Left lobe of liver (tissue), 2 donors: Measurements from ENCODE around the gene MRPL28. TPM values are rescaled to one million over a fixed set of nuclear protein-coding genes. Genes with fewer than 3 reads are reported as not detected.
"Not testable (repeated sequence)": the region's sequence is repeated elsewhere in the genome, so short reads cannot be mapped to it uniquely, and the experiment has no call there.

Experiments
- ATAC-seq: fragments of 200-7000 bp; cut with Tn5 transposase; one replicate; pipeline ENCODE4 v1.9.1; 2020; ENCODE audit warnings: mild to moderate bottlenecking, moderate library complexity
- DNase-seq: peaks from one replicate; pipeline ENCODE4 v3.0.0-alpha.2; 2020; ENCODE audit warnings: low spot score
- total RNA-seq: library from RNA; stranded (reverse); gene quantifications from one replicate; pipeline ENCODE4 v1.2.1, GENCODE V29; 2021
- donor health status: DM: no; HTN: no; CAD: no; lungs with moderate emphysema.
- donor health status: DM: no; HTN: yes; CAD: no.

MRPL28 gene
- total RNA-seq, 1 donor from 2014 or later: 36.1 TPM

GRCh38 chr16:375212-375611 is 4.9 kb upstream of the MRPL28 start:
- DNase-seq: no peak

GRCh38 chr16:374616-374926 is 4.2 kb upstream of the MRPL28 start:
- ATAC-seq: no peak

More at GRCh38 chr16:375212-375611, 4.9 kb upstream of the MRPL28 start:
- ATAC-seq: no peak

GRCh38 chr16:373848-374615 is 3.7 kb upstream of the MRPL28 start:
- no peak for DNase-seq
- ATAC-seq: no peak

More at GRCh38 chr16:374616-374926, 4.2 kb upstream of the MRPL28 start:
- no peak for DNase-seq

DNA sequence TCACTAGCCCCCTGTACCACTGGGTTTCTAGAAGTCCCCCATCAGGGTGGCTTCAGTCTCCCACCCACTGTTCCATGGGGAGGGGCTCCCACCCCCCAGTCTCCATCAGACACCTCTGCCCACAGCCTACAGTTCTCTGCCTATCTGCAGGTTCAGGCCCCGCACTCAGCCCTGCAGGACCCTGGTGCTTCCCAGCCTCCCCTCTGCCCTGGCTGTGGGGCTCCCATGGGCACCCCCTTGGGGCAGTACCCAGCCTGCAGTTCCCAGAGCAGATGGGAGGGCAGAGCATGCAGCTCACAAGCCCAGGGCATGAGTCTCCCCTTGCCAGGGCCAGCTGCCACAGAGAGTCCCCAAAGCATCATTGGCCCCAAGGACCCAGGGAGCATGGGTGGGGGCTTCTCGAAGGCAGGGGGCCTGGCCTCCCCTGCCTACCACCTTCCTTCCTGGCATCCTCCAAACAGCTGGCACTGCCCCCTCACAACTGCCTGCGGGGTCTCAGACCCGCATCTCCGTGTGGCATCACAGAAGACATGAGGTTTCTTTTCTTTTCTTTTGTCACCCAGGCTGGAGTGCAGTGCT is 2.8 kb upstream of the MRPL28 start:
- ATAC-seq (no peak), DNase-seq (no peak)

GRCh38 chr16:372302-372983 is 2.1 kb upstream of the MRPL28 start:
- DNase-seq: no peak
- no peak for ATAC-seq

- ATAC-seq: no peak
- no peak for DNase-seq
These were observed 1.4 kb upstream of the MRPL28 start for GRCh38 chr16:371515-372301.

DNA sequence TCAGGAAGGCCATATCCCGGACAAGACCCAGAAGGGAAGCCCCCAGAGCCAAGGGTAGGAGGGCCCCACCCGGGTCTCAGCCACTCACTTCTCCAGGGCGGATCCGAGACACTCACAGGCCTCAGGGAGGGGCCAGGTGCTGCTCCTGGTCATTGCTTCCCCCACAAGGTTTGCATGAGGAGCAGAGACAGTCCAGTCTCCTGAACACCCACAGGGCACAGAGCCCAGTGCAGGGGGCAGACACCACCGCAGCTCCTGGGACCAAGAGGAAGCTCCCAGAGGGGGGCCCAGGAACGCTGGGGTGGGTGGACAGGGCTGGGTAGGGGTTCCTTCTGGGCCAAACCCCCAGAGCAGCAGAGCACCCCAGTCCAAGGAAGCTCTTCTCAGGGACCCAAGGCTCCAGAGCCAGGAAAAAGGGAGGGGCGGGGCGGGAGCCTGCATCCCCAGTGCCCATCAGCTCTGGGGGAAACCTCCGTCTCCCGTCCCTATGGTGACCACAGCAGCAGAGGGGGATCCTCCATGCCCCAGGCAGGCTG is 709 bp upstream of the MRPL28 start:
- peak; percentile 49 for DNase-seq

DNA sequence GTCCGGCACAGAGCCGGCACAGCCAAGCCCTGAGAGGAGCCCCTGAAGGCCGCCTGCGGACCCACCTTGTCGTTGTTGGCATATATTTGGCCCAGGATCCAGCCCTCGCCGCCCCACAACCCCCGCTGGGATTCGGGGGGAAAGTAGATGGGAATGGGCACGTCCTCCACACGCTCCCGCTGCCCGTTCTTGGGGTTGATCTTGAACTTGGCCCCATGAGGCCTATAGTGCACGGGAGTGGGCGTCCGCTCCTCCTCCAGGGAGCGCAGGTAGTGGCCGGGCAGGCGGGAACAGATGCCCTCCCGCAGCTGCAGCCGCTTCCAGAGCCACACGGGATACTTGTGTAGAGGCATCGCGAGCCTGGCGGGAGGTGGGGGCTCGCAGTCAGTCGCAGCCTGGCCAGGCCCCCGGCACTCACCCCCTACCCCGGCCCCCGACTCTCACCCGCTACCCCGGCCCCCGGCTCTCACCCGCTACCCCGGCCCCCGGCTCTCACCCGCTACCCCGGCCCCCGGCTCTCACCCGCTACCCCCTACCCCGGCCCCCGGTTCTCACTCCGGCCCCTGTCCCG is 387 bp downstream of the MRPL28 start:
- DNase-seq (peak; percentile 44), ATAC-seq (peak; percentile 7)

More for the DNA sequence above, 709 bp upstream of the MRPL28 start:
- no peak for ATAC-seq

- DNase-seq: no peak
These were observed 968 bp downstream of the MRPL28 start for GRCh38 chr16:369275-369865.

DNA sequence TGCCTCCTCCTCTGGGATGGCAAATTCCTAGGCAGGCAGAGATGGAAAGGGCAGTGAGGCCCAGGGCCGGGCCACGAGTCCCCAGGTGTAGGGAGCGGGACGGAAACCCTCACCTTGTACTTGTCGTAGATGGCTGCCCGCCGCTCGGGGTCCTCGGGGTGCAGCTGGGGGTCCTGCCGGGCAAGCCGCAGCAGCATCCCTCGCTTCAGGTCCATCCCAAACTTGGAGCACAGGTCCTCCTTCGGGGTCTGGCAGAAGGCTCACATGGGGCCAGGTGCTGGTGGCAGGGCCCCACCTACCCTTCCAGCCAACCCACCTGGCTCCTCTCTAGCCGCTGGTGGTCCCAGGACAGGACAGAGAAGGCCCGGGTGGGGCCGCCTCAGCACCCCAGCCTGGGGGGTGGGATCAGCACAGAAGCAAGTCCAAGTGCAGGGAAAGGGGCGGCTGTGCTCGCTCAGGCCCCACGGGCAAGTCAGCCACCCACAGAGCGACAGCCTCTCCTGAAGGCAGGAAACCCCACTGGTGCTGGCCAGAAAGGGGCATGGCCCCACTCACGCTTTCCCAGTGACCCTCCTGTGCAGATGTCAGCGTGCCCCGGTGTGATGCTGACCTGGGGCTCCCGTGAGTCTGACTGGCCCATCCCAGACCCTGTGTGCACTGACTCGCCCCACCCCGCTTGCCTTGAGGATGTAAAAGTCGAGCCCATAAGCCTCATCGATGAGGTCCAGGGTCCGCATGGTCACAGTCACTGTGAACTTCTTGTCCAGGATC is 1.8 kb downstream of the MRPL28 start:
- ATAC-seq (no peak), DNase-seq (no peak)

More at GRCh38 chr16:369275-369865, 968 bp downstream of the MRPL28 start:
- ATAC-seq: no peak

DNA sequence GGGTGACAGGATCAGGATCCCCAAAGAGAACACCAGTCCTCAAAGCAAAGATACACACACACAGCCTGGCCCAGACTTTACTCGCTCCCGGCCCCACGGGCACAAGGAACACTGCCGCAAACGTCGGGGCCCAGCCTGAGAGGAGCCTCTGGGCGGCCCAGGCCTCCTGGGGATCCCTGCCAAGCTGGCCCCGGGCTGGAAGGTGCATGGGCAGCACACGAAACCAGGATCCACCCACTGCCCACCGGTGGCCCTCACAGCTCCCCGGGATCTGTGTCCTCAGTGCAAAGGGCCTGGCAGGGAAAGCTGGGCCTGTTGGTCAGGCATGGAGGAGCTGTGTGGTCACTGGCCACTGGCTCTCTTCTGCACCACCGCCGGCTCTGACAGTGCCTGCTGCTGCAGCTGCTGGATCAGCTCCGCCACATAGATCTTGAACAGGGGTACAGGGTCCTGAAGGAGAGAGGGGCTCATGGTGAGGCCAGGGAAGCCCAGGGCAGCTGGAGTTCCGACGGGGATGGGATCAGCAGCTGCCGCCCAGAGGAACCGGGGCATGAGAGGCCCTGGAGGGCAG is 2.9 kb downstream of the MRPL28 start:
- ATAC-seq: no peak
- no peak for DNase-seq

- ATAC-seq: no peak
- no peak for DNase-seq
These were observed 3.9 kb downstream of the MRPL28 start for GRCh38 chr16:366476-366875.

- no peak for DNase-seq
- ATAC-seq: no peak
These were observed 5.5 kb downstream of the MRPL28 start for GRCh38 chr16:364595-365491.

- DNase-seq: no peak
- no peak for ATAC-seq
These were observed 6.4 kb downstream of the MRPL28 start for GRCh38 chr16:363766-364490.

DNA sequence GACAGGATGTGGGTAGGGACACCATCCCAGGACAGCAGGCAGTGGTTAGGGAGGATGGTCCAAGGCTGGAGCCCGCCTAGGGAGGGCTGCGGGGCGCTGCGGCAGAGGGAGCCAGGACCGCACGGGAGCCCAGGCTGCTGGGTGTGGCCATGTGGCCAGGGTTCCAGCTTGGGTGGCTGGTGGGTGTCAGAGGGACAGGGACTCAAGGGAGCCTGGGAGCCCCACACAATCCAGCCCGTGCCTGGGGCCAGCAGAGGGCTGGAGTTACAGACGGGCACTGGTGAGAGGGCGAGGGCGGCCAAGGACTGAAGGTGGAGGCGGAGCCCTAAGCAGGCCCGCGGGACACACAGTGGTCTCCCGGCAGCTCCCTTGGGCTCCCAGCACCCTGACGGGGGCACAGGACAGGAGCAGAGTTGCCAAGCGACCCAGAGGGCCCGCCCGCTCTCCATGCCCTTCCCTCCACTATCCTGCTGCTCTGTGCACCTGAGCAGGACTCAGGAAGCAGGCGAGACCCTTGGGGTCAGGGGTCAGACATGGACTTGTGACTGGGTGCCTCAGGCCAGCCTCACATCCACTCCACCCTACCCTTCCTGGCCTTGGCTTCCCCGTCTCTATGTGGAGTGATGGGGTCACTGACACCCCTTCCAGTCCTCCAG is 7.1 kb downstream of the MRPL28 start:
- DNase-seq (no peak), ATAC-seq (no peak)

GRCh38 chr16:362702-362999 is 7.7 kb downstream of the MRPL28 start:
- DNase-seq: not testable (repeated sequence)

More at GRCh38 chr16:362702-362999, 7.7 kb downstream of the MRPL28 start:
- not testable (repeated sequence) for ATAC-seq
